H1 (cell line): ENCODE measurements around the gene ADGRV1. TPM values are rescaled to one million over a fixed set of nuclear protein-coding genes. Genes with fewer than 3 reads are reported as not detected.
A peak's percentile ranks its signal among the peaks of the same experiment; 100 is the strongest.

Experiments
- CTCF ChIA-PET: fragments of 300-600 bp; sonication (Branson Sonifier 250); formaldehyde crosslinking; loops from one replicate; lab custom pipeline; 2021; ENCODE audit not compliant: partially characterized antibody; lab: Charles Lee
- POLR2A ChIA-PET: fragments of 300-600 bp; sonication (Branson Sonifier 250); formaldehyde crosslinking; loops from one replicate; lab custom pipeline; 2021; ENCODE audit warnings: inconsistent platforms; ENCODE audit not compliant: partially characterized antibody; lab: Charles Lee
- DNase-seq, 2 experiments: peaks; one replicate each; pipeline versions ENCODE4 v3.0.0 to v3.0.0-alpha.2; 2010 to 2022; ENCODE audit warnings: low spot score in 2 of 2, low read depth in 1 of 2, mixed read lengths in 1 of 2
- FAIRE-seq: peaks from 2 replicates; lab custom pipeline; 2011; peaks lifted over from hg19 to GRCh38; lab: Jason Lieb, UNC
- H2AFZ ChIP-seq: 2 replicates; pipeline ENCODE4 v1.8.1; 2012; ENCODE audit warnings: low read length, inconsistent platforms
- H2AK5ac ChIP-seq: 2 replicates; pipeline ENCODE4 v1.6.1; 2013; ENCODE audit warnings: low read depth, low read length
- H2BK120ac ChIP-seq: replicated peaks from 2 replicates; pipeline ENCODE3; 2013; ENCODE audit warnings: low read depth, low read length, inconsistent platforms
- H2BK12ac ChIP-seq: 2 replicates; pipeline ENCODE4 v1.6.1; 2013; ENCODE audit warnings: low read depth, low read length
- H2BK15ac ChIP-seq: 2 replicates; pipeline ENCODE4 v1.6.1; 2013; ENCODE audit warnings: low read length
- H2BK20ac ChIP-seq: 2 replicates; pipeline ENCODE4 v1.6.1; 2013; ENCODE audit warnings: low read length
- H2BK5ac ChIP-seq: 2 replicates; pipeline ENCODE4 v1.6.1; 2013; ENCODE audit warnings: low read depth, low read length
- H3K14ac ChIP-seq: 2 replicates; pipeline ENCODE4 v1.6.1; 2013; ENCODE audit warnings: inconsistent platforms; ENCODE audit not compliant: insufficient read length
- H3K18ac ChIP-seq: 2 replicates; pipeline ENCODE4 v1.6.1; 2013; ENCODE audit warnings: low read length; ENCODE audit errors: extremely low read depth
- H3K23ac ChIP-seq: 2 replicates; pipeline ENCODE4 v1.6.1; 2013; ENCODE audit warnings: inconsistent platforms; ENCODE audit not compliant: insufficient read length
- H3K23me2 ChIP-seq: 2 replicates; pipeline ENCODE4 v1.6.1; 2013; ENCODE audit warnings: low read depth, low read length
- H3K27ac ChIP-seq: 2 replicates; pipeline ENCODE4 v1.6.1; 2011; ENCODE audit warnings: low read depth, low read length, inconsistent platforms
- H3K27me3 ChIP-seq, 4 experiments: replicated peaks in 1 of 4; 1 replicate in 1 of 4; 2 replicates in 3 of 4; pipeline versions ENCODE4 v1.6.1 to v1.8.1; 2011 to 2013; ENCODE audit warnings: low read length in 3 of 4, mild to moderate bottlenecking in 3 of 4, inconsistent platforms in 2 of 4, mixed read lengths in 2 of 4, moderate library complexity in 1 of 4; ENCODE audit not compliant: control insufficient read depth in 3 of 4, insufficient read depth in 3 of 4; ENCODE audit errors: extremely low read depth in 1 of 4
- H3K36me3 ChIP-seq, 4 experiments: 2 replicates each; pipeline versions ENCODE4 v1.6.1 to v1.8.1; 2011 to 2013; ENCODE audit warnings: mild to moderate bottlenecking in 4 of 4, low read length in 3 of 4, moderate library complexity in 2 of 4, control low read depth in 1 of 4, inconsistent platforms in 1 of 4; ENCODE audit not compliant: insufficient read depth in 4 of 4, control insufficient read depth in 2 of 4
- H3K4ac ChIP-seq: replicated peaks from 2 replicates; pipeline ENCODE3; 2013; ENCODE audit warnings: low read length, low read depth, mixed read lengths, inconsistent platforms; ENCODE audit not compliant: insufficient read length
- H3K4me1 ChIP-seq, 4 experiments: replicated peaks in 1 of 4; 1 replicate in 1 of 4; 2 replicates in 3 of 4; pipeline versions ENCODE4 v1.6.1 to v1.8.1; 2011 to 2013; ENCODE audit warnings: low read length in 3 of 4, inconsistent platforms in 2 of 4, mixed read lengths in 1 of 4; ENCODE audit not compliant: insufficient read depth in 4 of 4, control insufficient read depth in 3 of 4
- H3K4me2 ChIP-seq, 2 experiments: 2 replicates each; pipeline versions ENCODE4 v1.6.1 to v1.8.1; 2011 to 2013; ENCODE audit warnings: low read depth in 2 of 2, low read length in 2 of 2, control low read depth in 1 of 2, inconsistent platforms in 1 of 2, mild to moderate bottlenecking in 1 of 2; ENCODE audit not compliant: insufficient read depth in 1 of 2
- H3K4me3 ChIP-seq, 4 experiments: fragments of 200-600, 300-600 bp in 1 of 4; sonication (generic), shearing (Covaris generic), sonication (Bioruptor Twin) in 1 of 4; 2 replicates each; pipeline versions ENCODE4 v1.5.1 to v1.8.1; 2011 to 2016; ENCODE audit warnings: low read length in 4 of 4, low read depth in 3 of 4, control low read depth in 2 of 4, inconsistent platforms in 2 of 4, mild to moderate bottlenecking in 2 of 4, mixed read lengths in 1 of 4, moderate library complexity in 1 of 4; ENCODE audit not compliant: insufficient read depth in 2 of 4; ENCODE audit errors: extremely low read depth in 1 of 4
- H3K56ac ChIP-seq: replicated peaks from 2 replicates; pipeline ENCODE3; 2013; ENCODE audit warnings: low read depth, mild to moderate bottlenecking, mixed read lengths, low read length, inconsistent platforms; ENCODE audit not compliant: insufficient read length
- H3K79me1 ChIP-seq: 2 replicates; pipeline ENCODE4 v1.6.1; 2013; ENCODE audit warnings: low read depth, low read length, control low read depth
- H3K79me2 ChIP-seq, 2 experiments: 2 replicates each; pipeline versions ENCODE4 v1.6.1 to v1.8.1; 2012 to 2013; ENCODE audit warnings: low read length in 2 of 2, mild to moderate bottlenecking in 2 of 2, inconsistent platforms in 1 of 2; ENCODE audit not compliant: insufficient read depth in 2 of 2, control insufficient read depth in 1 of 2
- H3K9ac ChIP-seq, 4 experiments: replicated peaks in 1 of 4; 1 replicate in 1 of 4; 2 replicates in 3 of 4; pipeline versions ENCODE4 v1.6.1 to v1.8.1; 2011 to 2013; ENCODE audit warnings: low read depth in 3 of 4, low read length in 3 of 4, control low read depth in 2 of 4, mild to moderate bottlenecking in 2 of 4, moderate library complexity in 2 of 4, inconsistent platforms in 1 of 4; ENCODE audit errors: extremely low read depth in 1 of 4
- H3K9me3 ChIP-seq, 2 experiments: 2 replicates each; pipeline versions ENCODE4 v1.6.1 to v1.8.1; 2012 to 2013; ENCODE audit warnings: mild to moderate bottlenecking in 2 of 2, moderate library complexity in 2 of 2, control low read depth in 1 of 2, inconsistent platforms in 1 of 2, low read depth in 1 of 2, low read length in 1 of 2, mixed read lengths in 1 of 2; ENCODE audit not compliant: insufficient read depth in 2 of 2
- H4K20me1 ChIP-seq, 2 experiments: replicated peaks in 1 of 2; 2 replicates each; pipeline versions ENCODE3 to v1.8.1; 2011 to 2013; ENCODE audit warnings: inconsistent platforms in 2 of 2, low read length in 2 of 2, mild to moderate bottlenecking in 1 of 2; ENCODE audit not compliant: insufficient read depth in 2 of 2, control insufficient read depth in 1 of 2
- H4K5ac ChIP-seq: 2 replicates; pipeline ENCODE4 v1.6.1; 2013; ENCODE audit warnings: low read length, low read depth, mixed read lengths, inconsistent platforms; ENCODE audit not compliant: insufficient read length
- H4K8ac ChIP-seq: 2 replicates; pipeline ENCODE4 v1.8.0; 2013; ENCODE audit warnings: mild to moderate bottlenecking, moderate library complexity, low read length, inconsistent platforms; ENCODE audit not compliant: insufficient read depth; ENCODE audit errors: extremely low read depth
- H4K91ac ChIP-seq: replicated peaks from 2 replicates; pipeline ENCODE3; 2013; ENCODE audit warnings: low read length, mixed read lengths, inconsistent platforms; ENCODE audit not compliant: insufficient read length
- CHD1 ChIP-seq: IDR thresholded peaks from 2 replicates; pipeline ENCODE4 v1.6.1; 2012; ENCODE audit warnings: low read depth, low read length, improper control_type of control experiment
- FOSL1 ChIP-seq: IDR thresholded peaks from 2 replicates; pipeline ENCODE4 v1.6.1; 2011; ENCODE audit warnings: mild to moderate bottlenecking, low read depth, low read length, moderate library complexity; ENCODE audit not compliant: insufficient read depth
- JUN ChIP-seq: IDR thresholded peaks from 2 replicates; pipeline ENCODE4 v1.6.1; 2011; ENCODE audit warnings: low read depth, mild to moderate bottlenecking, improper control_type of control experiment, low read length
- JUND ChIP-seq: IDR thresholded peaks from 2 replicates; pipeline ENCODE4 v1.6.1; 2011; ENCODE audit warnings: mild to moderate bottlenecking, improper control_type of control experiment, low read length
- KDM4A ChIP-seq: IDR thresholded peaks from one replicate; pipeline ENCODE4 v1.7.1; 2012; ENCODE audit warnings: low read depth, mild to moderate bottlenecking, moderate library complexity, low read length, inconsistent platforms; ENCODE audit not compliant: severe bottlenecking
- SUZ12 ChIP-seq: fragments of 200-600 bp; sonication (generic); IDR thresholded peaks from 2 replicates; pipeline ENCODE4 v1.6.1; 2012; ENCODE audit warnings: mild to moderate bottlenecking, inconsistent platforms, low read length, moderate library complexity, mixed read lengths
- USF2 ChIP-seq: IDR thresholded peaks from 2 replicates; pipeline ENCODE4 v1.6.1; 2011; ENCODE audit warnings: low read length, improper control_type of control experiment
- WGBS, 2 experiments: shearing (Covaris generic) in 1 of 2; methylation state at CpG; one replicate each; pipeline versions ENCODE4 v1.1.6 to v1.1.7; 2013 to 2015; ENCODE audit warnings: low lambda C conversion rate in 2 of 2, mixed read lengths in 2 of 2, inconsistent platforms in 1 of 2, low coverage in 1 of 2, missing lambda C conversion rate in 1 of 2; ENCODE audit not compliant: insufficient replicate concordance in 2 of 2, insufficient coverage in 1 of 2, insufficient read length in 1 of 2; ENCODE audit errors: extremely low coverage in 1 of 2, missing lambda C conversion rate in 1 of 2; 5-methylcytosine and 5-hydroxymethylcytosine counted together
- polyA plus RNA-seq, 7 experiments: library from polyadenylated mRNA; depleted of rRNA in 3 of 7; stranded (reverse) in 5 of 7; unstranded in 2 of 7; fragments of >200 nt in 5 of 7; fragments of 200-250 nt in 2 of 7; gene quantifications; 1 replicate in 5 of 7; 2 replicates in 1 of 7; 4 replicates in 1 of 7; pipeline versions ENCODE4 v1.2.1 to v1.2.3, GENCODE V29; 2011 to 2013; ENCODE audit warnings: missing spikeins in 2 of 7, mixed read lengths in 2 of 7
- total RNA-seq: library from RNA; stranded (reverse); fragmentation: NEBNext Ultra II Directional; extraction: Animal tissue kit (Norgen Biotek cat#: 25700); gene quantifications from 2 replicates; pipeline ENCODE4 v1.2.1, GENCODE V29; 2021

Gene ADGRV1
- total and polyA plus RNA-seq, 2 of the 8 experiments (the other 6 are each of a cell fraction or from before 2014, with no cell fraction given) = 53.1 to 62.2 TPM

- no peak overlapping the region for H2AFZ ChIP-seq
- H3K4me3 ChIP-seq = peak overlapping the region in 1 of 4 experiments; percentile 50; a peak in 2 of 8 replicates
- no peak for TF ChIP-seq CHD1
- no peak for TF ChIP-seq JUND
- no peak for TF ChIP-seq JUN
- TF ChIP-seq KDM4A = no peak
- no peak for TF ChIP-seq SUZ12
- TF ChIP-seq FOSL1 = no peak
- TF ChIP-seq USF2 = no peak
- TF ChIP-seq, all 59 proteins: peak for 0
- Histone ChIP-seq H3K4me2 (peak overlapping the region in 1 of 2 experiments; percentile 39; a peak in 1 of 4 replicates), H4K5ac (no peak overlapping the region), H2BK15ac (no peak overlapping the region), H3K9me3 (no peaks in the 10 kb centered on the region), H3K79me1 (no peaks in the 10 kb centered on the region), H3K18ac (no peak overlapping the region), H2BK120ac (no peak overlapping the region), H4K8ac (no peak overlapping the region), H2BK5ac (no peak overlapping the region), H4K91ac (no peak overlapping the region), H4K20me1 (no peaks in the 10 kb centered on the region), H3K9ac (no peak overlapping the region), H3K79me2 (peaks cover 0 to 14% of the 10 kb centered on the region in 2 experiments; a peak in 2 of 4 replicates), H2BK12ac (no peak overlapping the region), H3K27ac (no peak overlapping the region; the same call in 1 of the 2 replicates), H3K56ac (no peak overlapping the region), H2AK5ac (no peak overlapping the region), H2BK20ac (no peak overlapping the region), H3K27me3 (no peaks in the 10 kb centered on the region), H3K4ac (no peak overlapping the region), H3K23ac (no peak overlapping the region), H3K4me1 (peaks cover 0 to 4% (median 0%) of the 10 kb centered on the region in 4 experiments; a peak in 1 of 7 replicates), H3K23me2 (no peaks in the 10 kb centered on the region), H3K14ac (no peak overlapping the region), H3K36me3 (no peaks in the 10 kb centered on the region)
- DNase-seq (no peak), FAIRE-seq (no peak)
- 79% methylated on average over 5 of the region's 5 CpGs; no CpG with 5 or more reads in 1 of the 2 experiments for WGBS, 2 experiments
- CTCF ChIA-PET = interaction anchor here (1.0 kb wide), 1 partner anchor 9 kb away, joined by 3 read pairs; no protein-coding TSS in a partner anchor
- POLR2A ChIA-PET = interaction anchor here (1.0 to 1.4 kb wide), 3 partner anchors 10 to 451 kb away, joined by 4 to 6 read pairs (median 6); no protein-coding TSS in a partner anchor
Measured at GRCh38 chr5:90930062-90930461, 371.5 kb downstream of the ADGRV1 start.
